Measurements from ENCODE around the gene OVCA2.

- TF ChIP-seq CTCF (conservative IDR thresholded peaks at IDR 0.05) (no peak), ZFX (IDR thresholded peaks at IDR 0.05) (no peak)
These were observed 24.4 kb upstream of the OVCA2 start for GRCh38 chr17:2017274-2017941.

All from C4-2B (cell line).